ENCODE results near the gene SRRM3. TPM values are rescaled to one million over a fixed set of nuclear protein-coding genes. Genes with fewer than 3 reads are reported as not detected.

SRRM3 gene
- total RNA-seq, 3 donors from 2014 or later (not counting 1 experiment from before 2014, with no cell fraction given) = not detected

DNA sequence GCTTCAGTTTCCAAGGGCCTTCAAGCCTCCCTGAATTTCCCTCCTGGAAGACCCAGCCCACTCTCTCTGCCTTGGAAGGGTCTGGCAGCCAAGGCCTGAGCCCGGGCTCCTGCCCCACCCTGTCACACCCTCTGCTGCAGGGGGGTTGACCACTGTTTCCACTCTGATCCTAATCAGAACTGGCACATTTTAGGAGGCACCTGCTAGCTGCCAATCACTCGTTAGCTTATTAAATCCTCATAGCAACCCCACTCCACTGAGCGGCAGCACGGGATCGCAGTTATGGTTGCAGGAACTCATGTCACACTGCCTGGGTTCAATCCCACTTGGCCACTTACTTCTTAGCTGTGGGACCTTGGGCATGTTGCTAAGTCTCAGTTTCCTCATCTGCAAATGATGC is 113.7 kb downstream of the SRRM3 start:
- WGBS (ENCODE audit: insufficient coverage) = 24% methylated on average over 5 of the region's 5 CpGs
- Mint-ChIP-seq H3K36me3 (no peaks in the 10 kb centered on the region), H3K27me3 (ENCODE audit: low read depth in 2 of 2) (no peaks in the 10 kb centered on the region), H3K27ac (no peak overlapping the region), H3K9me3 (no peaks in the 10 kb centered on the region), H3K4me1 (peaks cover 22 to 29% of the 10 kb centered on the region in 2 donors), H3K4me3 (no peak overlapping the region)
- no peak for DNase-seq
- TF ChIP-seq, protein P1, sequence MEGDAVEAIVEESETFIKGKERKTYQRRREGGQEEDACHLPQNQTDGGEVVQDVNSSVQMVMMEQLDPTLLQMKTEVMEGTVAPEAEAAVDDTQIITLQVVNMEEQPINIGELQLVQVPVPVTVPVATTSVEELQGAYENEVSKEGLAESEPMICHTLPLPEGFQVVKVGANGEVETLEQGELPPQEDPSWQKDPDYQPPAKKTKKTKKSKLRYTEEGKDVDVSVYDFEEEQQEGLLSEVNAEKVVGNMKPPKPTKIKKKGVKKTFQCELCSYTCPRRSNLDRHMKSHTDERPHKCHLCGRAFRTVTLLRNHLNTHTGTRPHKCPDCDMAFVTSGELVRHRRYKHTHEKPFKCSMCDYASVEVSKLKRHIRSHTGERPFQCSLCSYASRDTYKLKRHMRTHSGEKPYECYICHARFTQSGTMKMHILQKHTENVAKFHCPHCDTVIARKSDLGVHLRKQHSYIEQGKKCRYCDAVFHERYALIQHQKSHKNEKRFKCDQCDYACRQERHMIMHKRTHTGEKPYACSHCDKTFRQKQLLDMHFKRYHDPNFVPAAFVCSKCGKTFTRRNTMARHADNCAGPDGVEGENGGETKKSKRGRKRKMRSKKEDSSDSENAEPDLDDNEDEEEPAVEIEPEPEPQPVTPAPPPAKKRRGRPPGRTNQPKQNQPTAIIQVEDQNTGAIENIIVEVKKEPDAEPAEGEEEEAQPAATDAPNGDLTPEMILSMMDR (IDR thresholded peaks at IDR 0.05) = no peak
- intact Hi-C loops (cut with micrococcal nuclease) = loop anchor here (10.0 kb wide), 1 partner anchor 271 kb away; the partner anchor contains the start of genes MDH2 and STYXL1
- Histone ChIP-seq H3K36me3 (ENCODE audit: control insufficient read depth, insufficient read depth, low read length) (no peaks in the 10 kb centered on the region), H3K27ac (ENCODE audit: low read length) (no peak overlapping the region), H3K9me3 (ENCODE audit: control insufficient read depth, insufficient read depth, low read length) (no peaks in the 10 kb centered on the region), H3K4me1 (ENCODE audit: control insufficient read depth, insufficient read depth, low read length) (peaks cover 25% of the 10 kb centered on the region), H3K27me3 (ENCODE audit: control insufficient read depth, insufficient read depth, low read length) (no peaks in the 10 kb centered on the region), H3K4me3 (ENCODE audit: low read length) (no peak overlapping the region)
- ATAC-seq = no peak

DNA sequence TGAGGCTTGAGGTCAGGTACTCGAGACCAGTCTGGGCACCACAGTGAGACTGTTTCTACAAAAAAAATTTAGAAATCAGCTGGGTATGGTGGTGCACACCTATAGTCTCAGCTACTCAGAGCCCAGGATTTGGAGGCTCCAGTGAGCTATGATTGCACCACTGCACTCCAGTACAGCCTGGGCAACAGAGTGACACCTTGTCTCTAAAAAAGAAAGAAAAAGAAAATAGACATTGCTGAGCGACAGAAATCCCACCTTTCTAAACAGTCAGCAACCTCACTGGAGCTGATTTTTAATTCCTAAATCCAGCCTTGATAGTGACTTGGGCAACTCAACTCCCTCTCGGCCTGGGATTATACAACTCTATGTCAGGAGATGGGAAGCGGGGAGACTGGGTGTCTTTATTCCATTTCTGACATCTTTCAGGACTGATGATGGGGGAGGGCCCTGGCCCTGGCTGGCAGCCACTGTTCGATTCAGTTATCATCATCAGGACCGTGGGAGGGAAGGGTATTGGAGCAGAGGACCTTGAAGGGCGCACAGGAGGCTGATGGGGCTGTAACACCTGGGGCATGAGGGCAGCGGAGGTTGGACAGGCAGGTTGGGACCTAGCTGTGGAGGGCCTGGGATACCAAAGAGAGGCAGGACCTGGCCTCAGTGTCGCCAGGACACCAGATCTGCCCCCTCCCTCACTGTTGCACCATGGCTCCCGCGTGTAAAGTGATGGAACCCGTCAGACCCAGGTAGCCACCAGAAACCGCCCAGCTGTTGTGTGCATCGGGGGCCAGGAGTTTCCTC is 115.5 kb downstream of the SRRM3 start:
- Histone ChIP-seq H3K27ac (ENCODE audit: low read length) (peak overlapping the region; percentile 88), H3K4me3 (ENCODE audit: low read length) (peak overlapping the region; percentile 91), H3K27me3 (ENCODE audit: control insufficient read depth, insufficient read depth, low read length) (no peaks in the 10 kb centered on the region), H3K36me3 (ENCODE audit: control insufficient read depth, insufficient read depth, low read length) (no peaks in the 10 kb centered on the region), H3K9me3 (ENCODE audit: control insufficient read depth, insufficient read depth, low read length) (no peaks in the 10 kb centered on the region), H3K4me1 (ENCODE audit: control insufficient read depth, insufficient read depth, low read length) (peaks cover 25% of the 10 kb centered on the region)
- peak overlapping the region; percentile 84 to 96 for H3K27ac Mint-ChIP-seq
- intact Hi-C loops (cut with micrococcal nuclease) = loop anchor here (10.0 kb wide), 1 partner anchor 272 kb away; the partner anchor contains the start of genes MDH2 and STYXL1
- H3K36me3 Mint-ChIP-seq = no peaks in the 10 kb centered on the region
- no peak for ATAC-seq
- no peaks in the 10 kb centered on the region for H3K27me3 Mint-ChIP-seq (ENCODE audit: low read depth in 2 of 2)
- TF ChIP-seq, protein P1 (IDR thresholded peaks at IDR 0.05) = no peak
- H3K4me3 Mint-ChIP-seq = peak overlapping the region; percentile 86
- H3K9me3 Mint-ChIP-seq = no peaks in the 10 kb centered on the region
- 63% methylated on average over 13 of the region's 14 CpGs for WGBS (ENCODE audit: insufficient coverage)
- H3K4me1 Mint-ChIP-seq = peaks cover 22 to 29% of the 10 kb centered on the region in 2 donors
- DNase-seq = no peak

DNA sequence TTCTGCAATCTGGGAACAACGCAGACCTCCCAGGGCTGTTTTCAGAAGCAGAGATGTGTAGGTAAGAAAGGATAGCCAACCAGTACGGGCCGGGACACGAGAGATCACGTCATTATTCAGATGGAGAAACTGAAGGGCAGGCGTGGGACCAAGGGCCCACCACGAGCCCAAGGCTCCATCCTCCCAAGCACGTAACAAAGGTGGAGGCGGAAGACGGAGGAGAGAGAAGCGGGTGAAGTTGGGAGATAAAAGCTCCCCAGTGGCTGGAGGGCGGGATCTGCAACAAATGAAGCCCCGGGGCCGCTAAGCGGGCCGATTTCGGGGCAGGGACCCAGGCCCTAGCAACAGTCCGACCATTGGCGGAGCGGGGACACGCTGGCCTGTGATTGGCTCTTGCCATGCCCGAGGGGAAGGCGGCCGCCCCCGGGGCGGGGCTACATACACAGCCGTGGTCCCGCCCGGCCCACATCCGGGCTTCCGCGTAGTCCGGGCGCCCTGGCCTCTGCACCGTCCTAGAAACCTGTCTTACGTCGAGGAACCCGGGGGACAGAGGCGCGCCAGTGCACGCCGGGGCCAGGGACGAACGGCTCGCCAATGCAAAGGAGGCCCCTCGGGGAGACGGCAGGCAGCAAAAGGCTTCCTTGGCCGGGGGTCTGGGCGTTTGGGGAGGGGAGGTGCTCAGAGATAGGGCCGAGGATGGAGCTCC is 116.2 kb downstream of the SRRM3 start:
- TF ChIP-seq, protein P1 (IDR thresholded peaks at IDR 0.05) = no peak
- H3K27ac Mint-ChIP-seq = peak overlapping the region; percentile 84 to 96
- intact Hi-C loops (cut with micrococcal nuclease) = loop anchor here (1.0 to 10.0 kb wide), 3 partner anchors 27 to 273 kb away; partner anchors contain the start of genes MDH2 and STYXL1

More for the DNA sequence above, 116.2 kb downstream of the SRRM3 start:
- Mint-ChIP-seq H3K4me1 (peaks cover 27 to 29% of the 10 kb centered on the region in 2 donors), H3K4me3 (peak overlapping the region; percentile 86), H3K36me3 (no peaks in the 10 kb centered on the region), H3K9me3 (no peaks in the 10 kb centered on the region), H3K27me3 (ENCODE audit: low read depth in 2 of 2) (no peaks in the 10 kb centered on the region)
- Histone ChIP-seq H3K9me3 (ENCODE audit: control insufficient read depth, insufficient read depth, low read length) (no peaks in the 10 kb centered on the region), H3K27ac (ENCODE audit: low read length) (peak overlapping the region; percentile 88), H3K27me3 (ENCODE audit: control insufficient read depth, insufficient read depth, low read length) (no peaks in the 10 kb centered on the region), H3K4me1 (ENCODE audit: control insufficient read depth, insufficient read depth, low read length) (peaks cover 25% of the 10 kb centered on the region), H3K4me3 (ENCODE audit: low read length) (peak overlapping the region; percentile 91), H3K36me3 (ENCODE audit: control insufficient read depth, insufficient read depth, low read length) (no peaks in the 10 kb centered on the region)
- WGBS (ENCODE audit: insufficient coverage) = 0% methylated on average over 50 of the region's 50 CpGs
- DNase-seq (peak; percentile 96 to 97), ATAC-seq (peak; percentile 90 to 97 (median 93))

All from natural killer cell (primary cell).